GM19351 (cell line): Measurements from ENCODE around the gene CD3G.

ENCODE experiments used
- ATAC-seq: cut with Tn5 transposase; IDR thresholded peaks from one replicate; pipeline ENCODE4 v1.9.1; 2021; ENCODE audit warnings: mild to moderate bottlenecking, moderate library complexity; ENCODE audit not compliant: unreplicated experiment

The CD3G gene

DNA sequence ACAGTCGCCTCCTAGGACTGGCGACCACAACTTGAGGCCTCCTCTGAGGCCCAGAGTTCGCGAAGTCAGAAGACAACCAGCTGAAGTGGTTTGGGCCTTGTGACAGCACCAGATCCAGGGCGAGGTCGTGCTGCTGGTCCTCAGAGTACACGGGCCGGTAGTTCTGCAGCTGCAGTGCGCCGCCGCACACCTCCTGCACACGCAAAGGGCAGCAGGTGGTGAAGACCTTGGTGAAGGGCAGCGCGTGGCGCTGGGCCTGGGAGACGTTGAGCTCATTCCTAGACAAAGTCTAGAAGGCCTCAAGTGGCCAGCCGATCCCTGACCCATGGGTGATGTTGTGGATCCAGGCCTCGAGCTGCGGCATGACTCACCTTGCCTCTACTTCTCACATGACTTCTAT is 21.4 kb upstream of the CD3G start:
- ATAC-seq: no peak

DNA sequence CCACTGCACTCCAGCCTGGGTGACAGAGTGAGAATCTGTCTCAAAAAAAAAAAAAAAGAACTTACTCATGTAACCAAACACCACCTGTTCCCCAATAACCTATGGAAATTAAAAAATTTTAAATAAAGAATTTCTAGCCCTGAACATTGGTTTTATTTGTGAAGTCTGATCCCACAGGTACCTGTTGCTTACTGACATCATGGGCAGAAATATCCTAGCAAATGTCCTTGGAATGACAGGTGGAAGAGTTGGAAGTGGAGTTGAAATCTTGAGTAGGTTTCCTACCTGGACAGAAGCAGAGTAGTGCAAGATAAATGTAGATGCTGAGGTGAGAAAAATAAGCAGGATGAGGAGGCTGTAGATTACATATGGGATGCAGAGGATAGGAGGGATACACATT is 18.9 kb upstream of the CD3G start:
- ATAC-seq: no peak

DNA sequence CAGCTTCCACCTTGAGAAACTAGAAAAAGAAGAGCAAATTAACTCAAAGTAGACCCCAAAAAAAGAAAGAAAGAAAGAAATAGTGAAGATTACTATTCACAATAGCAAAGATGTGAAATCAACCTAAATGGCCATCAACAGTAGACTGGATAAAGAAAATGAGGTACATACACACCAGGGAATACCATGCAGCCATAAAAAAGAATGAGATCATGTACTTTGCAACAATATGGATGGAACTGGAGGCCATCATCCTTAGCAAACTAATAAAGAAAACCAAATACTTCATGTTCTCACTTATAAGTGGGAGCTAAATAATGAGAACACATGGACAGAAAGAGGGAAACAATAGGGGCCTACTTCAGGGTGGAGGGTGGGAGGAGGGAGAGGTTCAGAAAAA is 15.4 kb upstream of the CD3G start:
- ATAC-seq: no peak

DNA sequence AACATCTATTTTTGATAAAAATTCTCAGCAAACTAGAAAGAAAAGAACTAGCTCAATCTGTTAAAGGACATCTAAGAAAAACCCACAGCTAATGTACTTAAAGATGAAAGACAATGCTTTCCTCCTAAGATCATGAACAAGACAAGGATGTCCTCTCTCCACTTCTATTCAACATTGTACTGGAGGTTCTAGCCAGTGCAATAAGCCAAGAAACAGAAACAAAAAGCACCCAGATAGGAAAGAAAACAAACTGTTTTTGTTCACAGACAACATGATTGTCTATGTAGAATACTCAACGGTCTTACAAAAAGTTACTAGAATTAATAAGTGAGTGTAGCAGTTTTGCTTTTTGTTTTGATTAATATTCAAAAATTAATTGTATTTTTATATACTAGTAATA is 9.4 kb upstream of the CD3G start:
- no peak for ATAC-seq

DNA sequence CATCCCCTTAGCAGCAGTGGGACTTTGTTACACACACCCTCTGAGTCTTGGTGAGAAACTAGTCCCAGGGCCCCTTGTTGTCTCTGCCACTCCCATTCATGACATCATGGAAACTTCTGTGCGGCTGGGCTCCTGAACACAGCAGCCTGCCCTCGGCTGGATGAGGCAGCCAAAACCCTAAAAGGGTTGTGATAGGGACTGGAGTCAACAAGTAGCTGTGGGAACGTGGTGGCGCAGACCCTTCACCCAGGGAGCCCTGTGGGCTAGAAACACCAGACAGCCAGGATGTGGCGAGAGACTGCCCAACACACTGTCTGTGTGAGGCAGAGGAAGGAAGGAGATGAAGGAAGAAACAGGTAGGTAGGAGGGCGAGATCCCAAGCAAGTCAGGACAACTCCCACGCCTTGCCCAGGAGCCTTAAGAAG is 5.5 kb upstream of the CD3G start:
- ATAC-seq: peak; percentile 61

DNA sequence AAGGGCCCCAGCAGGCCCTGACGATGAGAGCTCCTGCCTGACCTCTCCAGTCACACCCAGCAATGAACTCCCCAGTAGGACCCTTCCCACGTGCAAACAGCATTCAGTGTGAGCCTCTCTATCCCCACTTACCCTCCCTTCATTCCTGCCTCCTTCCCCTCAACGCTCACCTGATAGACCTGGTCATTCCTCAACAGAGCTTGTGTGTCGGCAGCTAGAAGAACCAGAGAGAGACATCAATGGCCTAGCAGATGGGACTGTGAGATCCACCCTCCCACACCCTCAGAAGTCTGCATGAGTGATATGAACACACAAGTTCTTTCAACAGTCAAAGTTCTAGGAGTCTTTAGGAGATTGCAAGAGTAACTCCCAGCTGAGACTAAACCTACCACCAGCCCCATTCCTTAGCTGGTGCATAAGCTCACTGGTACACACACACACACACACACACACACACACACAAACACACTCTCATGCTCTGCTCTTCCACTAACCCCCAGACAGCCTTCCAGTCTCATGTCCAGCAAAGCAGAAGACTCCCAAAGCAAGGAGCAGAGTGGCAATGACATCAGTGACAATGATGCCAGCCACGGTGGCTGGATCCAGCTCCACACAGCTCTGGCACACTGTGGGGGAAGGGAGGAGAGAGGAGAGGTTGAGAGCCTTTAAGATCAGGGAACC is 4.7 kb upstream of the CD3G start:
- no peak for ATAC-seq

DNA sequence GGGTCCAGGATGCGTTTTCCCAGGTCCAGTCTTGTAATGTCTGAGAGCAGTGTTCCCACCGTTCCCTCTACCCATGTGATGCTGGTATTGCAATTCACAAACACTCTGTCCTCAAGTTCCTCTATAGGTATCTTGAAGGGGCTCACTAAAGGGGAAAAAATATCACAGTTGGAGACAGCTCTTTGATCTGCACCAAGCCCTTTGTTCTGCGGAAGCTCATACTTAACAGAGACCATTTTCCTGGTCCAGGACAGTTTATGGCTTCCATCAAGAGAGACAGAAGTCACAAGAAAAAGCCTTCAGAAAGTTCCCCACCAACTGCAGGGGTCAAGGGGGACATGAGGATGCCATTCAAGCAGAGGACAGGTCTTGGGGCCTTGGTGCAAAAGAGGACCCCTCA is 3.7 kb upstream of the CD3G start:
- no peak for ATAC-seq

DNA sequence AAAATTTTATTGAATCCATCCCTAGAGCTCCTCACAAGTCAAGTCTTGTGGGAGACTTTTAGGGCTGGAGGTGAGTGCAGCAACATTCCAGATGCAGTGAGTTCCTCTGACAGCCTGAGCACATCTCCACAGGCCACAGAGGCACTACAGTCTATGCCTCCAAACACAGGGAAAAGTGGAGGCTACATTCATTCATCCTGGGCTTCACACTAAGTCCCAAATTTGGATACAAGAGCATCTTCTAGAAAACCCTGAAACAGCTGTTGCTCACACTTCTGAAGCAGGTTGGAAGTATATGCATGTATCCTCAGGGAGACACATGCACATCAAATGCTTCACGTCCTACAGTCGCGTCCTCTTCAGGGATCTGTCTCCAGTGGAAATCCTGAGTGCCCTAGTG is 2.9 kb upstream of the CD3G start:
- no peak for ATAC-seq

DNA sequence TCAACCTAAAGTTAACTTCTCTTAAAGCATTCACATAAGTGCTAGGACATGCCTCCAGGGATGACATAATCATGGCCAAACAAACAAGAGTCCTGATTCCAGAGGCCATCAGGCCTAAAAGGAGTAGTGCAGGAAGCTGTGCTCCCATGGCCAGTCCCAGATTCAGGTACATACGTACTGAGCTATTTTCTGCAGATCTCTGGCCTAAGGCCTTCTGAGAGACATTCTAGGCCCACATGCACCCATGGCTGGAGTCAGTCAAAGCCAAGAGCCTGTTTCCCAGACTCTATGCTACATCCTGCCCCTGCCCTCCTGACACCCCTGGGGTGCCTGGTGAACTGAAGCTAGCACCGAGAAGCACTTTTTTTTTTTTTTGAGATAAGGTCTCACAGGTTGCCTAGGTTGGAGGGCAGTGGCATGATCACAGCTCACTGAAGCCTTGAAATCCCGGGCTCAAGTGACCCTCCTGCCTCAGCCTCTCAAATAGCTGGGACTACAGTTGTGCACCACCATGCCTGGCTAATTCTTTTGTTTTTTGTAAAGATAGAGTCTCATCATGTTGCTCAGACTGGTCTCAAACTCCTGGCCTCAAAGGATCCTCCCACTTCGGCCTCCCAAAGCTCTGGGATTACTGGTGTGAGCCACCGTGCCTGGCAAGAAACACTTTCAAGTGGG is 2.2 kb upstream of the CD3G start:
- no peak for ATAC-seq

DNA sequence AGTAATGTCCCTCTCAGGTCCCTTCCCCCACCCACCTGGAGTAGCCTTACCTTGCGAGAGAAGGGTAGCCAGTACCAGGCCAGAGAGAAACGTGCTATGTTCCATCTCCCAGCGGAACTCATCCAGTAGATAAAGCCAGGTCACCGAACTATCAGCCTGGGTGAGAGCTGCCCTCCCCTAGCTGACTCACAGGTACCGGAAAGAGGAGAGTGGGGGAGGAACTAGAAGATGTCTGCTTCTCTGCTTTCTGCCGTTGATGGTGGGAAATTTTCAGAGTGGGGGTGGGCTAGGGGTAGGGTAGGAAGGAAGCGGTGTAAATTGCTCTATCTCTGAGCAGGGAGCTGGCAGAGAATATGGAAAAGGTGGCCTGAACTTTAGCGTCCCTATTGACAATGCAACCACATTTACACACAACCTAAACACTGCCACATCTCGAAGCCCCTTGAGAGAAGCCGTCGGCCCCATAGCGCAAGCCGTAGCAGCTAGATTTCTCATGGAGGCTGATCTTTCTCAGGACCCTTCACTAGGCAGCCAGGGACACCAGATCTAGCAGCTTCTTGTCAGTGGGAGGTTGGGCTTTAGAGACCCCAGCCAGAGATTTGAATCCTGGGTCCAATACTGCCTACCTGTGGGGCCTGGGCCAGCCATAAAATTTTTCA is 1.5 kb upstream of the CD3G start, which contains the start of gene CD3D:
Gene CD3D, minus strand, starts transcription at position 203 of the 659 bp plus-strand sequence. Its CDS starts 98 bp downstream, at position 105.
- no peak for ATAC-seq

DNA sequence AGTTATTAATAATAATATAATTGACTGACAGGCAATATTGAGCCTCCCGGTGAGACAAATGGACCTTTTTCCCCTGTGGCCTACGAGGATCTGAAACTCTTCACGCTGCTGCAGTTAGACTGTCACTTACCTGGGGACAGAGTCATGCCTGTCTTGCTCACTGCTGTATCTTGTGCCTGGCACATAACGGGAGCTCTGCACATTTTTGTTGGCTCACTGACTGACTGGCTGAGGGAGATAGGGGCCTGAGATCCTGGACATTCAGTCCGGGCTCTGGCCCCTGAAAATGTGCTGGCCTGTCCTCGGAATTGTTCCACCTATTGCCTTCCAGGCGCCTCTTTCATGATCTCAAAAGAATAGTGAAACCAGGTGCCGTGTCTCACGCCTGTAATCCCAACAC is 896 bp upstream of the CD3G start:
- no peak for ATAC-seq

DNA sequence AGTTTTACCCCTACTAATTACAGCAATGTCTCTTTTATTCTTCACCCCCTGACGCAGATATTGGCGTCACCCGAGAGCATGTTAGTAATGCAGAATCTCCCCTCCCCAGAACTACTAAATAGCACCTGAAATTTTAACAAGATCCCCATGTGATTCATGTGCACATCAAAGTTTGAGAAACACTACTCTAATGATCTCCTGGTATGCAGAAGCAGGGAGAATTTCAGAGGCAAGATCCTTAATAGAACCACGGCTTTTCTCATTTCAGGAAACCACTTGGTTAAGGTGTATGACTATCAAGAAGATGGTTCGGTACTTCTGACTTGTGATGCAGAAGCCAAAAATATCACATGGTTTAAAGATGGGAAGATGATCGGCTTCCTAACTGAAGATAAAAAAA is 5.3 kb downstream of the CD3G start:
- ATAC-seq: no peak

DNA sequence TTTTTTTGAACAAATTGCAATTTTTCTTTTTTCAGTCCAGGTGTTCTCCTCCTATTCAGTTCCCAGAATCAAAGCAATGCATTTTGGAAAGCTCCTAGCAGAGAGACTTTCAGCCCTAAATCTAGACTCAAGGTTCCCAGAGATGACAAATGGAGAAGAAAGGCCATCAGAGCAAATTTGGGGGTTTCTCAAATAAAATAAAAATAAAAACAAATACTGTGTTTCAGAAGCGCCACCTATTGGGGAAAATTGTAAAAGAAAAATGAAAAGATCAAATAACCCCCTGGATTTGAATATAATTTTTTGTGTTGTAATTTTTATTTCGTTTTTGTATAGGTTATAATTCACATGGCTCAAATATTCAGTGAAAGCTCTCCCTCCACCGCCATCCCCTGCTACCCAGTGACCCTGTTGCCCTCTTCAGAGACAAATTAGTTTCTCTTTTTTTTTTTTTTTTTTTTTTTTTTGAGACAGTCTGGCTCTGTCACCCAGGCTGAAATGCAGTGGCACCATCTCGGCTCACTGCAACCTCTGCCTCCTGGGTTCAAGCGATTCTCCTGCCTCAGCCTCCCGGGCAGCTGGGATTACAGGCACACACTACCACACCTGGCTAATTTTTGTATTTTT is 9.1 kb downstream of the CD3G start:
- ATAC-seq: no peak

DNA sequence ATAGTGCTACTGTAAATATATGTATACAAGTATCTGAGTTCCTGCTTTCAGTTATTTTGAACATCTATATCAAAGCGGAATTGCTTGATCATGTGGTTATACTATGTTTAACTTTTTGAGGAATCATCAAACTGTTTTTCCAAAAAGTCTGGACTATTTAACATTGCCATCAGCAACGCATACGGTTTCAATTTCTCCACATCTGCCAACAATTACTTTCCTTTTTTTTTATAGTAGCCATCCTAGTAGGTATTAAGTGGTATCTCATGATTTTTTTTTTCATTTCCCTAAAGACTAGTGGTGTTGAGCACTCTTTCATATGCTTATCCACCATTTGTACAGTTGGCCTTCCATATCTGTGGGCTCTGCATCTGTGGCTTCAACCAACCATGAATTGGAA is 13.9 kb downstream of the CD3G start:
- no peak for ATAC-seq

DNA sequence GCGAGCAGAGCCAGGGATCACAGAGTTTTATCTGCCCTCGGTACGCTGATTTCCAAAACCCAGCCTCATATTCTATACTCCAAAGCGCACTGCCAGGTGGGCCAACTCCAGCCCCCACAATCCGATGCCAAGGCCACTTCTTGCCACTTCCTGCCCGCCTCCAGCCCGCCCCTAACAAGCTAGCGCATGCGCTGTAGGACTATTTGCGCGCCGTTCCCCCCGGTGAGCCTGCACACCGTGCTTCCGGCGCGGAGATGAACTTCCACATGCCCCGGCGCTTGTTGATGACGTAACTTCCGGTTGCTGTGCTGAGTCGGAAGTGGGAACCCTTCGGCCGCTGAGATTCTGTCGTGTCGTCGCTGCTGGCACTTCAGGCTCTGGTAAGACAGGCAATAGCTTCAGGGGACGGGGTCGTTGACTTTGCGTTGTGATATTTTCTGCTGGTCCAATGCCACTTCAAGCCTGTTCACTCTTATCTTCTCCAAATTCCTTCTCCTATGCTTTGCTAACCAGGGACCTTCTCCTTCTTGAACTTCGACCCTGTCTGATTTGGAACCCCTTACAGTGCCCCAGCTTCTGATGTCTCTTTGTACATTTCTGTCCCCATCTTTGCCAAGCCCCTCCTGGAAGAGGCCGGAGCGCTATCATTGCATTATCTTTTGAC is 15.3 kb downstream of the CD3G start, which contains the start of gene UBE4A:
Gene UBE4A, plus strand, starts transcription at position 306 of the 664 bp plus-strand sequence. CDS start 5,481 bp downstream, outside the sequence.
- ATAC-seq: peak; percentile 88

DNA sequence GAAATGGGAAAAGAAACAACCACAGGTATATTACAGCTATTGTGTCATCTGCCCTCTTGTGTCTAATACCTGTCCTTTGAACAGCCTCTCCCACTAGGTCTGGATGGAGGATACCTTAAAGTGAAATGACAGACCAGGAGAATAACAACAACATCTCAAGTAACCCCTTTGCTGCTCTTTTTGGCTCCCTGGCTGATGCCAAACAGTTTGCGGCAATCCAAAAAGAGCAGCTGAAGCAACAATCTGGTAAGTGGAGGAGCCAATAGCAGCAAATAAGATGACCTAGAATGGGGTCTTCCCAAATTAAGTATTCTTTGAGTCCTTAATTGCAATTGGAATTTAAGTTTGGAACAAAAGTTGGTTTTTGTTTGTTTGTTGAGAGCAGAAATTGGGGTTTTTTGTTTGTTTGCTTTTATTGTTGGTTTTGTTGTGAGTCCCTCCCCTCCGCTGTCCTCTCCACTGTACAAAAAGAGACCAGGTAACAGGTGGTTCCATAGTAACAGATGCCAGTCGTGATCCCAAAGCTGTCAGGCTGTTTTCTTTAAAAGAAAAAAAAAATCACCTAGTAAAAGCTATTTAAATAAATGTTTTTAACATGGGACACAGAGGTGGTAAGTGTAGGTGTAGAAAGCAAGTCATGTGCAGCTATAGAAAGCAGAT is 20.9 kb downstream of the CD3G start:
- no peak for ATAC-seq

DNA sequence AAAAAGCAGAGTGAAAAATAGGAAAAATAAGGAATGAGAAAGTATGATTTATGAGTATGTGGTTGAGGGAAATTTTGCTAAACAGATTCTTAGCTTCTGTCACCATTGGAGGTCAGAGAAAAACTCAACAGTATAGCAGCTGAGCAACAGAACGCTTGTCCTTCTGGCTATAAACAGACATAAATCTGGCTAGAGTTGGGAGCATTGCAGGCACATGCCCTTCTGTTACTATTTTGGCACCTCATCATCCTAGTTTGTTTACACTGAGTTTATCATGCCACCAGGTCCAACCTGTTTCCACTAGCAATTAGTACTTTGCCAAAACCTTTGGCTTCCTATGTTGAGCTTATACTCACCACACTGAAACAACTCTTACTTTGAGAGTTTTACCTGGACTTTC is 22.1 kb downstream of the CD3G start:
- no peak for ATAC-seq

DNA sequence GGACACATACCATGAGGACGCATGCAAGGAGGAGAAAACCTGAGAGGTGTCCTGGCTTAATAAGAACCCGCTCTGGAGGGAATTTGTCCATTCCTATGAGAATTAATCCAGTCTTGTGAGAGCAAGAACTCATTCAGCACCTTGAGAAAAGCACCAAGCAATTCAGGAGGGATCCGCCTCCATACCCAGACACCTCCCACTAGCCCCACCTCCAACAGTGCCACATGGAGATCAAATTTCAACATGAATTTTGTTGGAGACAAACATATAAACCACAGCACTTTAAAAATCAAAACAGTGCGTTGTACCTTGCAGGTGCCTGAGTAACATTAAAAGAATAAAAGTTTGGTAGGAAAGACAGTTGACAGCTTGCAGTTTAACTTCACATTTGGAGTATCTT is 26.6 kb downstream of the CD3G start:
- no peak for ATAC-seq

DNA sequence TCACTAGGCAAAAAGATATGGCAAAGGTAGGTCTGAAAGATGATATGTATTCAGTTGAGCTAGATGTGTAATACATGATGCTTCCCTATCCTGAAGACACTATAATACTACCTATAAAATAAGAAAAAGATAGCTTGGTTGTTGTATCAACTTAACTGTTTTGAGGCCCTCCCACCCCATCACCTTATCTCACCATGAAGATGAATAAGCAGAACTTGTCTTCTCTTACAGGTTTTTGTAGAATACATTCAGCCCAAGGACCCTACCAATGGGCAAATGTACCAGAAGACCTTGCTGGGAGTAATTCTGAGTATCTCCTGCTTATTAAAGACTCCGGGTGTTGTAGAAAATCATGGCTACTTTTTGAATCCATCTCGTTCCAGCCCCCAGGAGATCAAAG is 29.1 kb downstream of the CD3G start:
- no peak for ATAC-seq

DNA sequence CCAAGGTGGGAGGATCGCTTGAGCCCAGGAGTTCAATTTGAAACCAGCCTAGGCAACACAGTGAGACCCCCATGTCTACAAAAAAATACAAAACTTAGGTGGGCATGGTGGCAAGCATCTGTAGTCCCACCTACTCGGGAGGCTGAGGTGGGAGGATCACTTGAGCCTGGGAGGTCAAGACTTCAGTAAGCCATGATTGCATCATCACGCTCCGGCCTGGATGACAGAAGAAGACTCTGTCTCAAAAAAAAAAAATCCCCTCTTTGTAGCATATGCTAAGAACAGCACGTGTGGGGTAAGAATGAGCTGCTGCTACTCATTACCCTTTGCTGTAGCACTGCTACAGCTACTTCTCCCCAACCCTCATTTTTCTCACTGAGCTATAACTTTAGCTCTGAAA is 29.7 kb downstream of the CD3G start:
- no peak for ATAC-seq

DNA sequence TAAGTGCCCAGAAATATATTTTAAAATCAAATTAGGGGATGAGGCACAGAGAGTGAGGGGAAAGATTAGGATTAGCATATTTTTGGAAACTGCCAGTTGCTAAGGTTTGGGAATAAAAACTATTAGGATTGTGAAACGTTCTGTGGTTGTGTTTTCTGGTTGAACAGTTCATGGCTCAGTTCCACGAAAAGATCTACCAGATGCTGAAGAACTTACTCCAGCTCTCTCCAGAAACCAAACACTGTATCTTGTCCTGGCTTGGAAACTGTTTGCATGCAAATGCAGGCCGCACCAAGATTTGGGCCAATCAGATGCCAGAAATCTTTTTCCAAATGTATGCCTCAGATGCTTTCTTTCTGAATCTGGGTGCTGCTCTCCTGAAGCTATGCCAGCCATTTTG is 30.6 kb downstream of the CD3G start:
- ATAC-seq: no peak
